H7 (cell line): ENCODE results near the gene WNK2. TPM values are rescaled to one million over a fixed set of nuclear protein-coding genes. Genes with fewer than 3 reads are reported as not detected.
"Not testable (repeated sequence)": the region's sequence is repeated elsewhere in the genome, so short reads cannot be mapped to it uniquely, and the experiment has no call there.

Source experiments
- DNase-seq: peaks from one replicate; pipeline ENCODE4 v3.0.0; 2012
- H3K27me3 ChIP-seq: 2 replicates; pipeline ENCODE4 v1.6.0; 2011; ENCODE audit warnings: mild to moderate bottlenecking, low read length; ENCODE audit not compliant: control insufficient read depth, insufficient read depth
- H3K36me3 ChIP-seq: replicated peaks from 2 replicates; pipeline ENCODE4 v1.5.1; 2011; ENCODE audit warnings: low read length; ENCODE audit not compliant: control insufficient read depth, insufficient read depth
- H3K4me3 ChIP-seq: 2 replicates; pipeline ENCODE4 v1.5.1; 2011; ENCODE audit warnings: low read depth, mild to moderate bottlenecking, control low read depth, low read length, moderate library complexity; ENCODE audit not compliant: insufficient read depth
- total RNA-seq: library from RNA; depleted of rRNA; stranded (reverse); fragments of >200 nt; shearing (Covaris generic); gene quantifications from 2 replicates; pipeline ENCODE4 v1.2.3, GENCODE V29; 2014

The WNK2 gene
- total RNA-seq, 1 experiment from 2014 or later = 13.3 TPM

DNA sequence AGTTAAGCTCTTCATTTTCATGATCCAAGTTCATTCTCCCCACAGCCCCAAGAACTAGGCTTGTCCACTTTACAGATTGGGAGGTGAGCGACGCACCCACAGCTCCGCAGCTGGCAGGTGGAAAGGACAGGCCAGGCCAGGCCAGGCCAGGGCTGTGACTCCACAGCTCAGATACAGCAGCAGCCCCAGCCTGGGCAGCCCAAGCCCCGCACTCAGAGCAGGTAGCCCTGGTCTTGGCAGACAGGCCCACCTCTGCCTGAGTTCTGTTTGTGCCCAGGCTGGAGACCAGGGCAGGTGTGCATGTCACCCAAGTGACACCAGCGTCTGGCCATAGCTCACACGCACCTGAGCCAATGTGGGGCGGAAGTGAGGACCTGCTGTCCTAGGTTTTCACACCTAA lies 124.7 kb downstream of the WNK2 start:
- Histone ChIP-seq H3K36me3 (no peaks in the 10 kb centered on the region; the same call in 1 of the 2 replicates), H3K4me3 (no peak overlapping the region), H3K27me3 (no peaks in the 10 kb centered on the region)
- DNase-seq = no peak

DNA sequence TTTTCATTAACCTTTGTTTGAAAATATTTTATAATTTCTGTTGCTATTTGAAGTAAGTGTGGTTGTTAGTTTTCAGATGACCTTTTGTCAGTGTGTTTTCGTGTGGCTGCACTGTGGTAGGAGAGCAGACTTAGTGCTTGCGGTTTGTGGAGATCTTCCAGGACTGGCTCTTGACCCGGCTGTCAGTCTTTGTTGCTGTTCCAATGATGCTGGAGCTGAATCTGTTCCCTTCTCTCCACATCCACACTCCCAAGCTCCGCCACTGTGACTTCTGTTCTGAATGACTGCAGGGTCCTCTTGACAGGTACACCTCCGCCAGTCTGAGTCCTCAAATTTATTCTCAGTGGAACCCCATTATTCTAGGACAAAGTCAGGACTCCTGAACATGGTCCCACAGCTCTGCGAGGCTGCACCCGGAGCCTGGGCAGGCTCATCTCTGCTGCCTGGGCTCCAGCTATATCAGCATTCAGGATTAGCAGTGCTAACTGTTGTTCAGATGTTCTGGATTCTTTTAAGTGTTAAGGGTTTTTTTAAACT lies 126.0 kb downstream of the WNK2 start:
- Histone ChIP-seq H3K36me3 (no peaks in the 10 kb centered on the region; the same call in 1 of the 2 replicates), H3K4me3 (no peak overlapping the region), H3K27me3 (no peaks in the 10 kb centered on the region)
- no peak for DNase-seq

DNA sequence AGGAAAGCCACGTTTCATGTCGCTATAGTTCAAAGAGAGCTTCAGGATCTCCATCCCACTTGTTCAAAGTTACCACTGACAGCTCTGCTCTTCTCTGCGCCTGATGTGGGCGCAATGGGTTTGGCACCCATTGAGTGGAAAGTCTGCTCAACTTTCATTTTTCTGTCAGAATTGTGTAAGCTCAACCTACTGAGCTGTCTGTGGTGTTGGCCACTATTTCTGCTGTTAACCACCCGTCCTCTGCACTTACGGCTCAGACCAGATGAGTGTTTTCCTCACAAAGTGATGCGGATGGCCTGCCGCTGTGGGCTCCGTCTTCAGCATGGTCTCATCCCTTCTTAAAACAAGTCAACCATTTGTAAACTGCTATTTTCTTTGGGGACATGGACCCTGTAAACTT lies 131.2 kb downstream of the WNK2 start:
- H3K27me3 ChIP-seq = no peaks in the 10 kb centered on the region
- H3K36me3 ChIP-seq = no peaks in the 10 kb centered on the region; the same call in 1 of the 2 replicates
- H3K4me3 ChIP-seq = no peak overlapping the region
- no peak for DNase-seq

GRCh38 chr9:93315960-93316359 lies 132.0 kb downstream of the WNK2 start:
- Histone ChIP-seq H3K27me3 (no peaks in the 10 kb centered on the region), H3K36me3 (no peaks in the 10 kb centered on the region; the same call in 1 of the 2 replicates), H3K4me3 (no peak overlapping the region)
- no peak for DNase-seq

DNA sequence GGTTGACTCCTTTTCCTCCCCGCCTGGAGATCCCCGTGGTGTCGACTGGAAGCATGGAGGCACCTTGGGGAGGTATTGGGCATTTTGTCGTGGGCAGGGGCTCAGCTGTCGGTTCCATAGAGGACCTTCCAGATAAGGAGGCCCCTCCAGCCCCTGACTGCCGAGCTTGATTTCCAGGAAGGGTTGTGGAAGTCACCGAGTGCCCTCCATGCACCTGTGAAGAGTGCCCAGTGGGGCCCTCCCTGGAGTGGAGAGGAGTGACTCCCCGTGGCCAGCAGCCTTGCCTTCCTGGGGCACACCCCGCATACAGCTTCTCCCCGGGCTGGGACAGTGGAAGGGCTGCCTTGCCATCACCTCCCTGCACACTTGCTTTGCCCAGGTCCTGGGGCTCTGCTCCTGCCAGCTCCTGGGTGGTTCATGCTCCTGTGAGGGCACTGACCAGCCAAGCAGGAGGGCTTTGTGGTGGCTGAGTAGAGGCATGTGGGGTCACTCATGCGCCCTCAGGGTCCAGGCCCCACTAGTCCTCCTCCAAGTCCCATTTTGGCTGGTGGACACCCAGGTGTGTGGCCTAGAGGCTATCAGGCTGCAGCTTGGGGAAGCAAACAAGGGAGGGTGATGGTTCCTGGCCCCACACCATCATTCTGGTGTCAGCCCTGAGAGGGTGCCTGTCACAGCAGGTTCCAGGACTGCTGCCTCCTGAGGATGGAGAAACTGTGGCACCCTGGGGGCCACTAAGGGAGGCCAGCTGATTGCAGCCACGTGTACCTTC lies 133.0 kb downstream of the WNK2 start:
- peak; percentile 35 for DNase-seq
- H3K36me3 ChIP-seq = no peaks in the 10 kb centered on the region; the same call in 1 of the 2 replicates
- H3K4me3 ChIP-seq = no peak overlapping the region
- H3K27me3 ChIP-seq = no peaks in the 10 kb centered on the region

GRCh38 chr9:93317495-93318094 lies 133.7 kb downstream of the WNK2 start:
- H3K36me3 ChIP-seq = no peaks in the 10 kb centered on the region; the same call in 1 of the 2 replicates
- no peak overlapping the region for H3K4me3 ChIP-seq
- DNase-seq = peak; percentile 40
- H3K27me3 ChIP-seq = no peaks in the 10 kb centered on the region

DNA sequence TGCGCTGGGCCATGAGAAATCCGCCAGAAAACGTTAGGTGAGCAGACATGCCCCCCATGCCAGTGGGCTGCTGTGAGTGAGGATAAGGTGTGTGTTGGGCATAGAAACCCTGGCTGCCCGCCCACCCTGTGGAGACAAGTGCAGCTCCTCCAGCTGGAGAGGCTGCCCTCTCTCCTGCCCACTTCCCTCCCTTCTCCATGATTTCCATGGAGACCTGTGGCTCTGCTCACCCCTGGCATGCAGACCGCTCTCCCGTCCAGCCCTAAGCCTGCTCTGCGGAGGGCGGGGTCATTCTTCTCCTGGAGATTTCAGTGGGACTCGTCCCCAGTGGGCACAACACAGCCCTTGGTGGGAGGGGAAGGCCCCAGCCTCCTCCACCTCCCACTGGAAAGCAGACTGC lies 134.5 kb downstream of the WNK2 start:
- H3K27me3 ChIP-seq = no peaks in the 10 kb centered on the region
- H3K4me3 ChIP-seq = no peak overlapping the region
- peak; percentile 47 for DNase-seq
- H3K36me3 ChIP-seq = no peaks in the 10 kb centered on the region; the same call in 1 of the 2 replicates

DNA sequence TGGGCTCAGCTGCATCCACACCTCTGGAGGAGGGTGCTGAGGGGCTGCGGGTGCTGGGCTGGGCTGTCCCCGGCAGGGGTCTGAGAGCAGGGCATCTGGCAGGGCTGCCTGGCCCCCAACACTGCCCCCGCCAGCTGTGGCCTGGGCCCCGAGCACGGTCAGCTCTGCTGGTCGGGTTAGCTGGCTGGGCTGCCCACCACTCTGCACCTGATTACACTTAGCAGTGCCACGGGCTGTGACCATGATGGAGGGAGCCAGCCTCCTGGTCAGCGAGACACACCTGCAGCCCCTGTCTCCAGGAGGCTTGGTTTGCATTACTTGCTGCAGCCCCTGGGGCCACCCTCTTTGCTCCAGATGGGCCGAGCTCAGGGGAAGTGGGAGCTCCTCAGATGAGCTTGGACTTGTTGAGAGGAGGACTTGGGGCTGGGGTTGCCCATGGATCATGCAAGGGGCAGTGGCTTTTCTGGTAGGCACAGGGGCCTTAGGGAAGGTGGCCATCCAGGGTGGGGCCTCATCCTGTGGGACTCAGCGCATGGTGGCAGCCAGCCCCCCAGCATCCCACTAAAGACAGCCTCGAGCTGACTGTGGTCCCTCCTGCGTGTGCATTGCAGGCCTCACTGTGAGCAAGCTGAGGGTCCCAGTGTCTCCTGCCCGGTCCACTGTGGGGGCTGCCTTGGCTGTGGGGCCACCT lies 135.5 kb downstream of the WNK2 start:
- Histone ChIP-seq H3K4me3 (no peak overlapping the region), H3K36me3 (no peaks in the 10 kb centered on the region; the same call in 1 of the 2 replicates), H3K27me3 (no peaks in the 10 kb centered on the region)
- peak; percentile 40 for DNase-seq

DNA sequence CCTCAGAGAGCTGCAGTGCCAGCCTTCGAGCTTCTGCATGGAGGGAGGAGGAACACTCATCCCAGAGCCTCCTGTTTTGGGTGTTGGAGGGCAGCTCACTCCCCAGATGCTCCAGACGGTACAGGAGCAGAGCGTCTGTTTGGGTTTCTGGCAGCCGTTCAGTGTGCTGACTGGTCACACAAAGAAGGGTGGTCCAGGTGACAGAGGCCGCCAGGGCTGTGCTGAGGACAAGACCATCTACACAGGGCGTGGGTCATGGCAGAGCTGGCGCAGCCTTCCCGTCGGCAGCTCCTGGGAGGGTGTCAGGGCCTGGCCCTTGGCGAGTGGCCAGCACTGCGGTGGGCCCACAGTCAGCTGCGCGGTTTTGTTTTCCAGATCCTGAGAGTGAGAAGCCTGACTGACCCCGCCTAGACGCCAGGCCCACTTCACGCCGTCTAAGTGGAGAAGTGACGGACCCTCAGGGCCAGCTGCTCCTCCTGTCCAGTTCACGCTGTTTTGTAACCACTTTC lies 136.1 kb downstream of the WNK2 start:
- Histone ChIP-seq H3K36me3 (no peaks in the 10 kb centered on the region; the same call in 1 of the 2 replicates), H3K4me3 (no peak overlapping the region), H3K27me3 (no peaks in the 10 kb centered on the region)
- peak; percentile 41 for DNase-seq

DNA sequence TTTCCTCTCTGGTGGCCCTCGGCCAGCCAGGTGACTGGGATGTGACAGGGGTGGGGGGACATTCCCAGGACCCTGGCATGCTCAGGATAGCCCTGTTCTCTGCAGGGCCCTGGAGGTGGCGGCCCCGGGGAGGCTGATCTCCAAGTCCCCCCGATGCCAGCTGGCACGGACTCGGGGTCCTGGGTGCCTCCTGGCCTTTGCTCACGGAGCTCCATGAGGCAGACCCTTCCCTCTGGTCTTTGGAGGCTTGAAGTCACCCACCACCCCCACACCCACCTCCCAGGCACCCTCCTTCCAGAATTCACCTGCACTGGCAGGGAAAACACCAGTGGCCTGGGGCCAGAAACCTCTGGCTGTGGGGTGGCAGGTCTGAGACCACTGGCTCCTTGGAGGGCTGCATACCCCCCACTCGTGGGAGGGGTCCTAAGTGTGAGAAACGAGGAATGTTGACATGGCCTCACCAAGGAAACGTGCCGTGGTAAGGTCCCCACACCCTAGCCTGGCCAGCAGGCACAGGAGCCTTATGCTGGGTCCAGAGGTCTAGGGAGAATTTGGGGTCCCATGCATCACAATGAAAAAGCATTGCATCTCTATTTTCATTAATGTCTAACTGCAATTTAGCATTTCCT lies 136.8 kb downstream of the WNK2 start:
- Histone ChIP-seq H3K27me3 (no peaks in the 10 kb centered on the region), H3K4me3 (no peak overlapping the region), H3K36me3 (no peaks in the 10 kb centered on the region; the same call in 1 of the 2 replicates)
- DNase-seq = peak; percentile 47

- Histone ChIP-seq H3K4me3 (no peak overlapping the region), H3K36me3 (no peaks in the 10 kb centered on the region; the same call in 1 of the 2 replicates), H3K27me3 (no peaks in the 10 kb centered on the region)
- peak; percentile 35 for DNase-seq
Observed at GRCh38 chr9:93321220-93321610, 137.3 kb downstream of the WNK2 start.

GRCh38 chr9:93323446-93323954 lies 139.6 kb downstream of the WNK2 start:
- not testable (repeated sequence) for H3K4me3 ChIP-seq, H3K36me3 ChIP-seq, H3K27me3 ChIP-seq, DNase-seq

DNA sequence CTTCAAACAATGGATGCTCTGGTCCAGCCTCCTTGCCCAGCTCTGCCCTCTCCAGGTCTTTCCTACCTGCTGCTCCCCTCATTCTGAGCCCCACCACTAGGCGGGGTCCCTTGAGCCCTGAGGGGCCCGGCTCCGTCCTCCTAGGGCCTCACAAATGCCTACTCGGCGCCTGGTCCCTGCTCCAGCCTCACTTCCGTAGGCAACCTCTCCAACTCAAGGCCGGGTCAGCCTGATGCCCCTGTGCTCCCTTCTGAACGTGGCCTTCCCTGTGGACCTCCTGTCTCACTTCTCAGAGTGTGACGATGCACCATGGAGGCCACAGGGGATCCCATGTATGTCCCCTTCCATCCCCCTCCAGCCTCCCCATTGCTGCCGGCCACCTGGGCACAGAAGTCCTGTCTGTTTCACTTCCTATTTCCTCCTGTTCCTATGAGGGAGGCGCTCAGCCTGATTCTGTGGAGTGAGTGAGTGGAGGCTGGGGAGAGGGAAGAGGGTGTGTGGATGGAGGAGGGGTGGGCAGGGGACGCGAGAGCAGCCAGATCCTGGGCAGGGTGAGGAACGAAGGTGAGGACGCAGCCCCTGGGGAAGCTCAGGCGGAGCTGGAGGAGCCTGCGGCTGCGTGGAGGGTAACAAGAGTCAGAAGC lies 140.4 kb downstream of the WNK2 start:
- no peaks in the 10 kb centered on the region for H3K27me3 ChIP-seq
- peak; percentile 73 for DNase-seq
- no peaks in the 10 kb centered on the region; the same call in 1 of the 2 replicates for H3K36me3 ChIP-seq
- no peak overlapping the region for H3K4me3 ChIP-seq
